GM13976 (cell line): ENCODE results near the gene SLC10A1.

ENCODE experiments used
- DNase-seq: peaks from one replicate; pipeline ENCODE4 v3.0.0; 2012; ENCODE audit warnings: low spot score
- in situ Hi-C: fragments of 300-500 bp; cut with MboI; formaldehyde crosslinking; loops from one replicate; pipeline ENCODE4 v1.12.0; 2022; ENCODE audit warnings: low sequenced_read_pairs, mixed read lengths, inconsistent platforms; ENCODE audit not compliant: unreplicated experiment
- TF ChIP-seq, protein P1 (sequence below): IDR thresholded peaks from 2 replicates; pipeline ENCODE4 v1.5.1; 2012; ENCODE audit warnings: borderline replicate concordance, mild to moderate bottlenecking; ENCODE audit not compliant: insufficient read depth; ENCODE audit errors: extremely low read depth, missing control alignments, control extremely low read depth

SLC10A1 gene

GRCh38 chr14:69811868-69812252, 14.8 kb upstream of the SLC10A1 start:
- no peak for DNase-seq
- in situ Hi-C loops = no loop called here
- TF ChIP-seq, protein P1, sequence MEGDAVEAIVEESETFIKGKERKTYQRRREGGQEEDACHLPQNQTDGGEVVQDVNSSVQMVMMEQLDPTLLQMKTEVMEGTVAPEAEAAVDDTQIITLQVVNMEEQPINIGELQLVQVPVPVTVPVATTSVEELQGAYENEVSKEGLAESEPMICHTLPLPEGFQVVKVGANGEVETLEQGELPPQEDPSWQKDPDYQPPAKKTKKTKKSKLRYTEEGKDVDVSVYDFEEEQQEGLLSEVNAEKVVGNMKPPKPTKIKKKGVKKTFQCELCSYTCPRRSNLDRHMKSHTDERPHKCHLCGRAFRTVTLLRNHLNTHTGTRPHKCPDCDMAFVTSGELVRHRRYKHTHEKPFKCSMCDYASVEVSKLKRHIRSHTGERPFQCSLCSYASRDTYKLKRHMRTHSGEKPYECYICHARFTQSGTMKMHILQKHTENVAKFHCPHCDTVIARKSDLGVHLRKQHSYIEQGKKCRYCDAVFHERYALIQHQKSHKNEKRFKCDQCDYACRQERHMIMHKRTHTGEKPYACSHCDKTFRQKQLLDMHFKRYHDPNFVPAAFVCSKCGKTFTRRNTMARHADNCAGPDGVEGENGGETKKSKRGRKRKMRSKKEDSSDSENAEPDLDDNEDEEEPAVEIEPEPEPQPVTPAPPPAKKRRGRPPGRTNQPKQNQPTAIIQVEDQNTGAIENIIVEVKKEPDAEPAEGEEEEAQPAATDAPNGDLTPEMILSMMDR = no peak

DNA sequence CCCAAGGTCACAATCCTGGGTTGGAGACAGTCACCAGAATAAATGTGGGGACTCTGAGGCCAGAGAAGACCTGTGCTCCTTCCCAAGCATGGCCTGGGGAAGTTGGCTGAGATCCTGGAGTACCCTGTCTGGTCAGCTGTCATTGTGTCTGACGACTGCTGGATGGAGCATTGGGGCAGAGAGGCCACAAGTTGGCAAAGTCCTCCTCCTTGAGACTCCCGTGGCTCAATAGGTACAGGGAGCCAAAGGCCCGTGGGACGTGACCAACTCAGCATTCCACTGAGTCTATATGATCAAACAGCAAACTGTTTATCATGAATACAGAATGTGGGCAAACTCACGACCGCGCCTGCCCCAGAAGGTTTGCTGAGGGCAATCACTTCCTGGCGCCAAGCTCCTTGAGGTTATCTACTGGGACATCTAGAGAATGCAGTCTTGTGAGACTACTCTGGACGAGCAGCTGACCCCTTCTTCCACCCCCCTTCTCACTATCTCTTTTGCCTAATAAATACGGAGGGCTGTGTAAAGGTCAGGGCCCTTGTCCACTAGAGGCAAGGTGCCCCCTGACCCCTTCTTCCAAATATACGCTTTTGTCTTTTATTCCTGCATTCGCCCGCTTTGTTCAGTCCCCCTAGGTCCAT, 14.3 kb upstream of the SLC10A1 start:
- no peak for DNase-seq
- TF ChIP-seq, protein P1 = no peak
- in situ Hi-C loops = no loop called here

- TF ChIP-seq, protein P1 = no peak
- in situ Hi-C loops = no loop called here
Measured at GRCh38 chr14:69808919-69809808, 12.1 kb upstream of the SLC10A1 start.

DNA sequence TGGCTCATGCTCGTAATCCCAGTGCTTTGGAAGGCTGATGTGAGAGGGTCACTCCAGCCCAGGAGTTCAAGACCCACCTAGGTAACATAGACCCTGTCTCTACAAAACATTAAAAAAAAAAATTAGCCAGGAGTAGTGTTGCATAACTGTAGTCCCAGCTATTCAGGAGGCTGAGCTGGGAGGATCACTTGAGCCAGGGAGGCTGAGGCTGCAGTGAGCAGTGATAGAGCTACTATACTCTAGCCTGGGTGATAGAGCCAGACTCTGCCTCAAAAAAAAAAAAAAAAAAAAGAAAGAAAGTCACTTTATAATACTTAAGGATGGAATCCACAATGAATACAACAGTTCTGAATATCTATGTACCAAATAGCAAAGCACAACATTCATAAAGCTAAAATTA, 10.2 kb upstream of the SLC10A1 start:
- in situ Hi-C loops = no loop called here
- no peak for DNase-seq

More at GRCh38 chr14:69808919-69809808, 12.1 kb upstream of the SLC10A1 start:
- no peak for DNase-seq

DNA sequence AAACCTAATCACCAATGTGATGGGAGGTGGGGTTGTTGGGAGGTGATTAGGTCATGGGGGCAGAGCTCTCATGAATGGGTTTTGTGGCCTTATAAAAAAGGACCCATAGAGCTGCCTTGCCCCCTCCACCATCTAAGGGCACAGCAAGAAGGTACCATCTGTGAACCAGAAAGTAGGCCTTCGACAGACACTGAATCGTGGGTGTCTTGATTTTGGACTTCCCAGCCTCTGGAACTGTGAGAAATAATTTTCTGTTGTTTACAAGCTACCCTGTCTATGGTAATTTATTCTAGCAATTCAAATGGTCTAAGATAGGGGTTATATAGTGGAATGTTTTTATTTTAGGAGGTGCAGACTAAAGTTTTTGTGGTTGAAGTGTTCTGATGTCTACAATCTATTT, 7.9 kb upstream of the SLC10A1 start:
- in situ Hi-C loops = no loop called here
- DNase-seq = no peak

More for the DNA sequence above, 10.2 kb upstream of the SLC10A1 start:
- TF ChIP-seq, protein P1 = no peak

DNA sequence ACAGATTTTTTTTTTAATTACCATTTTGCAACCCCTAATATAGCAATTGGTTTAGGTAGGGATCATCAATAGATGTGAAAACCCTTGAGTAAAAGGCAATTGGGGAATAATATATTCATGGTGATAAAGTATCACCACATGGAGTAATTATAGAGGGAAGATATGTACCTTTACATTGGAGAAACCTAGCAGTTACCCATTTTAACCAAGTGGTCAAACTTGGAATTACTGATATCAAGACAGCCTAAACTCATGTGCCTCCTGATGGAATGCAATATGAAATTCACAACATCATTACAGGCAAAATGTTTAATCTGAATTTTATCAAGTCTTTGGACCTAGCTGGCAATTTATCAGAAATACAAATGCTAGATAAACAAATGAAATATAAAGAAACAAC, 6.7 kb upstream of the SLC10A1 start:
- TF ChIP-seq, protein P1 = no peak
- in situ Hi-C loops = no loop called here
- DNase-seq = no peak

More for the DNA sequence above, 7.9 kb upstream of the SLC10A1 start:
- TF ChIP-seq, protein P1 = no peak
